GM12878 (cell line): ENCODE results near the gene FLNC. TPM values are rescaled to one million over a fixed set of nuclear protein-coding genes. Genes with fewer than 3 reads are reported as not detected.

Experiments used
- ATAC-seq: fragments of 200-7000 bp; cut with Tn5 transposase; 3 replicates; pipeline ENCODE4 v1.9.1; 2020; ENCODE audit warnings: mild to moderate bottlenecking, moderate library complexity
- BruUV-seq: library from RNA; stranded (reverse); fragments of 400-500 nt; replicated peaks from 2 replicates; lab custom pipeline; 2021; lab: Mats Ljungman, UMichigan
- CTCF ChIA-PET: fragments of 300-600 bp; sonication (Branson Sonifier 250); formaldehyde crosslinking; extraction: SDS; loops from one replicate; lab custom pipeline; 2021; ENCODE audit warnings: inconsistent platforms; lab: Yijun Ruan, JAX
- POLR2A ChIA-PET: fragments of 350-600 bp; formaldehyde crosslinking; extraction: SDS; loops from one replicate; lab custom pipeline; 2021; ENCODE audit warnings: inconsistent platforms; lab: Charles Lee
- RAD21 ChIA-PET: fragments of 300-600 bp; sonication (Branson Sonifier 250); formaldehyde crosslinking; loops from one replicate; lab custom pipeline; 2023; ENCODE audit warnings: antibody characterized with exemption; ENCODE audit not compliant: unreplicated experiment; lab: Charles Lee
- SMC1A ChIA-PET: fragments of 300-600 bp; sonication (Branson Sonifier 250); formaldehyde crosslinking; loops from one replicate; lab custom pipeline; 2023; ENCODE audit not compliant: unreplicated experiment, uncharacterized antibody; lab: Charles Lee
- DNase-seq: peaks from one replicate; pipeline ENCODE4 v3.0.0-alpha.2; 2011; ENCODE audit warnings: low read depth, low spot score
- FAIRE-seq: peaks from 3 replicates; lab custom pipeline; 2011; peaks lifted over from hg19 to GRCh38; lab: Jason Lieb, UNC
- H2AFZ ChIP-seq: 2 replicates; pipeline ENCODE4 v1.6.0; 2011; ENCODE audit warnings: low read depth, low read length, control low read depth; ENCODE audit not compliant: control insufficient read depth
- H3K27ac ChIP-seq: 2 replicates; pipeline ENCODE4 v1.5.1; 2011; ENCODE audit warnings: control low read depth; ENCODE audit not compliant: control insufficient read depth, insufficient read depth
- H3K27me3 ChIP-seq, 2 experiments: replicated peaks in 1 of 2; 2 replicates each; pipeline versions ENCODE4 v1.6.0 to v1.6.1; 2011; ENCODE audit warnings: low read length in 1 of 2; ENCODE audit not compliant: control insufficient read depth in 2 of 2, insufficient read depth in 2 of 2
- H3K36me3 ChIP-seq, 2 experiments: 2 replicates each; pipeline ENCODE4 v1.5.1; 2011; ENCODE audit warnings: low read length in 1 of 2; ENCODE audit not compliant: control insufficient read depth in 2 of 2, insufficient read depth in 2 of 2
- H3K4me1 ChIP-seq: 2 replicates; pipeline ENCODE4 v1.6.1; 2011; ENCODE audit warnings: mild to moderate bottlenecking, low read length, moderate library complexity, mixed read lengths; ENCODE audit not compliant: control insufficient read depth, insufficient read depth
- H3K4me2 ChIP-seq: 2 replicates; pipeline ENCODE4 v1.6.0; 2011; ENCODE audit warnings: control low read depth; ENCODE audit not compliant: control insufficient read depth, insufficient read depth
- H3K4me3 ChIP-seq: fragments of 200-600 bp; sonication (generic); 2 replicates; pipeline ENCODE4 v1.5.1; 2016
- H3K79me2 ChIP-seq: 2 replicates; pipeline ENCODE4 v1.6.0; 2011; ENCODE audit warnings: low read length; ENCODE audit not compliant: control insufficient read depth, insufficient read depth
- H3K9ac ChIP-seq: 2 replicates; pipeline ENCODE4 v1.8.0; 2011; ENCODE audit warnings: low read length, control low read depth, mixed read lengths; ENCODE audit not compliant: control insufficient read depth, insufficient read depth
- H3K9me3 ChIP-seq: replicated peaks from 3 replicates; pipeline ENCODE4 v1.5.1; 2011; ENCODE audit warnings: mild to moderate bottlenecking, low read length; ENCODE audit not compliant: control insufficient read depth, insufficient read depth
- H4K20me1 ChIP-seq: 2 replicates; pipeline ENCODE4 v1.6.0; 2011; ENCODE audit not compliant: control insufficient read depth, insufficient read depth
- ASH2L ChIP-seq: fragments of 300-600, 200-600 bp; sonication (generic); IDR thresholded peaks from 2 replicates; pipeline ENCODE4 v1.6.1; 2017; ENCODE audit warnings: low read depth, mild to moderate bottlenecking, borderline replicate concordance
- BACH1 ChIP-seq: fragments of 450-650 bp; IDR thresholded peaks from 2 replicates; pipeline ENCODE4 v1.6.1; 2017; ENCODE audit warnings: mild to moderate bottlenecking, borderline replicate concordance
- BHLHE40 ChIP-seq, 2 experiments: fragments of 450-650 bp in 1 of 2; IDR thresholded peaks; 2 replicates each; pipeline ENCODE4 v1.6.1; 2011 to 2017; ENCODE audit warnings: low read depth in 2 of 2, borderline replicate concordance in 1 of 2, improper control_type of control experiment in 1 of 2, low read length in 1 of 2, mild to moderate bottlenecking in 1 of 2
- CBX3 ChIP-seq: fragments of 200-600 bp; sonication (generic); IDR thresholded peaks from 2 replicates; pipeline ENCODE4 v1.6.1; 2016; ENCODE audit warnings: low read depth, borderline replicate concordance
- CEBPB ChIP-seq, 2 experiments: fragments of 150-350 bp in 1 of 2; IDR thresholded peaks; 2 replicates each; pipeline ENCODE4 v1.6.1; 2012 to 2014; ENCODE audit warnings: low read depth in 2 of 2, low read length in 2 of 2, borderline replicate concordance in 1 of 2, inconsistent platforms in 1 of 2
- FOS ChIP-seq: IDR thresholded peaks from 3 replicates; pipeline ENCODE4 v1.6.1; 2011; ENCODE audit warnings: borderline replicate concordance; ENCODE audit not compliant: insufficient read length; ENCODE audit errors: extremely low read depth
- IKZF1 ChIP-seq: fragments of 450-650 bp; conservative IDR thresholded peaks from 2 replicates; pipeline ENCODE4 v1.6.1; 2017; ENCODE audit warnings: antibody characterized with exemption, mild to moderate bottlenecking
- NR2F1 ChIP-seq: fragments of 450-650 bp; conservative IDR thresholded peaks from 2 replicates; pipeline ENCODE4 v1.6.1; 2017; ENCODE audit warnings: mild to moderate bottlenecking
- NRF1 ChIP-seq: conservative IDR thresholded peaks from 2 replicates; pipeline ENCODE4 v1.6.1; 2011; ENCODE audit warnings: mild to moderate bottlenecking, low read depth, low read length, improper control_type of control experiment
- POLR2AphosphoS2 ChIP-seq: IDR thresholded peaks from 2 replicates; pipeline ENCODE4 v1.6.1; 2011; ENCODE audit warnings: low read depth, mild to moderate bottlenecking, low read length, improper control_type of control experiment, moderate library complexity
- RB1 ChIP-seq: fragments of 450-650 bp; formaldehyde crosslinking; IDR thresholded peaks from 2 replicates; pipeline ENCODE4 v1.6.1; 2017; ENCODE audit warnings: mild to moderate bottlenecking, borderline replicate concordance
- SUPT20H ChIP-seq: IDR thresholded peaks from 2 replicates; pipeline ENCODE4 v1.6.1; 2011; ENCODE audit warnings: low read depth, mild to moderate bottlenecking, low read length, moderate library complexity, borderline replicate concordance; ENCODE audit not compliant: control insufficient read depth
- ZNF217 ChIP-seq: fragments of 450-650 bp; IDR thresholded peaks from 2 replicates; pipeline ENCODE4 v1.6.1; 2017; ENCODE audit warnings: antibody characterized with exemption, mild to moderate bottlenecking
- WGBS: methylation state at CpG from one replicate; pipeline ENCODE4 v1.1.6; 2016; ENCODE audit warnings: low lambda C conversion rate; ENCODE audit not compliant: insufficient replicate concordance, insufficient coverage; ENCODE audit errors: missing lambda C conversion rate; 5-methylcytosine and 5-hydroxymethylcytosine counted together
- in situ Hi-C: fragments of 300-500 bp; cut with MboI; formaldehyde crosslinking; loops from 9 replicates; pipeline ENCODE4 v1.14.3; 2018; ENCODE audit warnings: mixed read lengths
- intact Hi-C: fragments of 100-400 bp; cut with micrococcal nuclease; formaldehyde crosslinking; loops from one replicate; pipeline ENCODE4 v1.14.2; 2022; ENCODE audit not compliant: unreplicated experiment
- polyA plus RNA-seq, 11 experiments: library from polyadenylated mRNA; depleted of rRNA in 4 of 11; unstranded in 6 of 11; stranded (reverse) in 5 of 11; fragments of >200 nt; fragmentation: Nextera tagmentation in 4 of 11; fragmentation: Illumina TruSeq in 1 of 11; extraction: Ambion mirVana in 4 of 11; extraction: Trizol in 1 of 11; gene quantifications; 1 replicate in 1 of 11; 2 replicates in 10 of 11; pipeline versions ENCODE4 v1.2.1 to v1.2.3, GENCODE V29; 2011 to 2016; ENCODE audit warnings: inconsistent platforms in 2 of 11, missing spikeins in 2 of 11, low read depth in 1 of 11
- total RNA-seq, 4 experiments: library from RNA; depleted of rRNA in 3 of 4; stranded (reverse); fragments of >200 nt in 3 of 4; fragmentation: Illumina TruSeq in 1 of 4; extraction: Trizol in 1 of 4; gene quantifications; 2 replicates each; pipeline versions ENCODE4 v1.2.1 to v1.2.3, GENCODE V29; 2013 to 2021
- TF ChIP-seq, protein P1 (sequence below): IDR thresholded peaks from 2 replicates; pipeline ENCODE4 v1.6.1; 2012; ENCODE audit warnings: low read length, inconsistent platforms

The FLNC gene
- total and polyA plus RNA-seq, 10 of the 15 experiments (the other 5 are each of a cell fraction or from before 2014, with no cell fraction given) = 0.01 to 0.21 (median 0.06) TPM; not detected in 3

GRCh38 chr7:128826512-128826911, 3.7 kb upstream of the FLNC start:
- RAD21 ChIA-PET = no interaction called here
- Histone ChIP-seq H3K9me3 (no peaks in the 10 kb centered on the region), H3K9ac (no peak overlapping the region), H4K20me1 (no peaks in the 10 kb centered on the region), H3K27ac (no peak overlapping the region), H3K36me3 (no peaks in the 10 kb centered on the region), H2AFZ (no peak overlapping the region), H3K4me3 (no peak overlapping the region), H3K79me2 (no peaks in the 10 kb centered on the region), H3K4me2 (no peak overlapping the region), H3K4me1 (peaks cover 3% of the 10 kb centered on the region; the same call in 1 of the 2 replicates), H3K27me3 (peaks cover 14 to 15% of the 10 kb centered on the region in 2 experiments)
- SMC1A ChIA-PET = no interaction called here
- POLR2A ChIA-PET = no interaction called here
- no peak for TF ChIP-seq POLR2AphosphoS2
- TF ChIP-seq, protein P1, sequence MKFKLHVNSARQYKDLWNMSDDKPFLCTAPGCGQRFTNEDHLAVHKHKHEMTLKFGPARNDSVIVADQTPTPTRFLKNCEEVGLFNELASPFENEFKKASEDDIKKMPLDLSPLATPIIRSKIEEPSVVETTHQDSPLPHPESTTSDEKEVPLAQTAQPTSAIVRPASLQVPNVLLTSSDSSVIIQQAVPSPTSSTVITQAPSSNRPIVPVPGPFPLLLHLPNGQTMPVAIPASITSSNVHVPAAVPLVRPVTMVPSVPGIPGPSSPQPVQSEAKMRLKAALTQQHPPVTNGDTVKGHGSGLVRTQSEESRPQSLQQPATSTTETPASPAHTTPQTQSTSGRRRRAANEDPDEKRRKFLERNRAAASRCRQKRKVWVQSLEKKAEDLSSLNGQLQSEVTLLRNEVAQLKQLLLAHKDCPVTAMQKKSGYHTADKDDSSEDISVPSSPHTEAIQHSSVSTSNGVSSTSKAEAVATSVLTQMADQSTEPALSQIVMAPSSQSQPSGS = no peak
- ATAC-seq = no peak
- CTCF ChIA-PET = no interaction called here
- intact Hi-C loops = no loop called here
- DNase-seq = no peak
- in situ Hi-C loops = no loop called here
- FAIRE-seq = no peak
- WGBS = 32% methylated on average over 4 of the region's 4 CpGs
- no TSS peak for BruUV-seq

GRCh38 chr7:128826916-128827247, 3.3 kb upstream of the FLNC start:
- no peak for DNase-seq
- ChIA-PET RAD21 (no interaction called here), SMC1A (no interaction called here), POLR2A (no interaction called here), CTCF (interaction anchor here (0.6 kb wide), 1 partner anchor 781 kb away, joined by 3 read pairs; no protein-coding TSS in a partner anchor)
- H3K9ac ChIP-seq = no peak overlapping the region
- in situ Hi-C loops (no loop called here), intact Hi-C loops (no loop called here)
- no peak overlapping the region for H2AFZ ChIP-seq
- H4K20me1 ChIP-seq = no peaks in the 10 kb centered on the region
- H3K27me3 ChIP-seq = peaks cover 14 to 15% of the 10 kb centered on the region in 2 experiments
- WGBS = 0% methylated on average over 1 of the region's 1 CpG
- BruUV-seq = no TSS peak
- no peak overlapping the region for H3K27ac ChIP-seq
- ATAC-seq = no peak
- no peak for FAIRE-seq
- TF ChIP-seq BACH1 (no peak), BHLHE40 (IDR thresholded peaks at IDR 0.05; ENCODE audit: borderline replicate concordance in 1 of 2, low read depth in 2 of 2, low read length in 1 of 2) (no peak), IKZF1 (no peak), NRF1 (no peak), RB1 (no peak), CEBPB (IDR thresholded peaks at IDR 0.05; ENCODE audit: borderline replicate concordance in 1 of 2, low read depth in 2 of 2, low read length in 2 of 2) (no peak), SUPT20H (no peak), ASH2L (no peak), CBX3 (no peak), NR2F1 (no peak), FOS (no peak), ZNF217 (no peak)
- H3K4me1 ChIP-seq = peaks cover 7% of the 10 kb centered on the region
- no peaks in the 10 kb centered on the region for H3K79me2 ChIP-seq
- H3K4me3 ChIP-seq = no peak overlapping the region
- no peaks in the 10 kb centered on the region for H3K9me3 ChIP-seq
- no peak overlapping the region for H3K4me2 ChIP-seq
- H3K36me3 ChIP-seq = no peaks in the 10 kb centered on the region
